ENCODE data around the gene ASPG.
"Not testable (repeated sequence)": the region's sequence is repeated elsewhere in the genome, so short reads cannot be mapped to it uniquely, and the experiment has no call there.

ASPG gene

DNA sequence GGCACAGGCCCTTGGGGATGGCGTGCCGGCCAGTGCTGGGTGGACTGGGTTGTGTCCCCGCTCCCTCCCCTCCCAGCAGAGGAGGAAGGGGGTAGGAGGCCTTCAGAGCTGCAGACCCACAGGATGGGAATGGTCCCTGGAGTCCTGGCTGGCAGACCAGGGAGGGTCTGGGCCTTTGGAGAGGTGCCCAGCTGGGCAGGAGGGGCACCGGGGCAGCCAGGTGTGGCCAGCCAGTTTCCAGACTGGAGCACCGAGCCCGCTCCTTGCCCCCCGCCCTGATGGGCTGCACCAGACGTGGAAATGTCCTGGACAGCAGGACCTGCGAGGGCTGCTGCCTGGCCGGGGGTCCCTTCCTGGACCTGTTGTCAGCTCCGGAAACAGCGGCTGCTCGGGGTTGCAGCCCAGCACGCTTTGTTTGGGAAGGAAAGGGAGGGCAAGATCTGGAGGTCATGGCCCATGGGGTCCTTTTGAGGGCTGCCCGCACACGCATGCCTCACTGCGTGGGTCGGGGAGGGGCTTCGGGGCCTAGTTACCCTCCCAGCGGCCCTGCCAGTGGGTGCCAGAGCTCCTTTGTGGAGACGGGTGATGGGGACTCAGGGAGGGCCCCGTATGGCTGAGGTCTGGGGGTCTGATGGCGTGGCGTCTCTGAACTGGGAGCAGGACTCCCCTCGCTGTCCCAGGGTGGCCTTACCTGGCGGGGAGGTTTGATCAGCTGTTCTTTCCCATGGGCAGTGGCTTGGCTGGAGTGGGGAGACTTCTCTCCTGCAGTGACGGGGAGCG, 62.0 kb downstream of the ASPG start:
- DNase-seq (ENCODE audit: low spot score), result no peak

GRCh38 chr14:104148433-104149277, 63.2 kb downstream of the ASPG start:
- DNase-seq (ENCODE audit: low spot score), result no peak

DNA sequence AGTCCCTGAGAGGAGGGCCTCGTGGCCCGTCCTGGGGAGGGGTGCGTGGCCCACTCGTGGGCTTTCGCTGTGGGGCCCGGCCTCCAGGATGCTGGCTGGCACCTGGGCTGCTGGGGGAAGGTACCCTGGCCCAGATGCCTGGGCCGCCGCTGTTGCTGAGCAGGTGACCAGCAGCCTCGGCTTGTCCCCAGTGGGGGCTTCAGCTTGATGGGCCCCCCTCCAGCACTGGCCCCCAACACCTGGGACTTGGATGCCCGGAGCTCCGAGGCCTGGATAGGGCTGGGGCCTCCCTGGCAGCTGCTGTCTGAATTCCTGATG, 63.7 kb downstream of the ASPG start:
- DNase-seq (ENCODE audit: low spot score), result no peak

DNA sequence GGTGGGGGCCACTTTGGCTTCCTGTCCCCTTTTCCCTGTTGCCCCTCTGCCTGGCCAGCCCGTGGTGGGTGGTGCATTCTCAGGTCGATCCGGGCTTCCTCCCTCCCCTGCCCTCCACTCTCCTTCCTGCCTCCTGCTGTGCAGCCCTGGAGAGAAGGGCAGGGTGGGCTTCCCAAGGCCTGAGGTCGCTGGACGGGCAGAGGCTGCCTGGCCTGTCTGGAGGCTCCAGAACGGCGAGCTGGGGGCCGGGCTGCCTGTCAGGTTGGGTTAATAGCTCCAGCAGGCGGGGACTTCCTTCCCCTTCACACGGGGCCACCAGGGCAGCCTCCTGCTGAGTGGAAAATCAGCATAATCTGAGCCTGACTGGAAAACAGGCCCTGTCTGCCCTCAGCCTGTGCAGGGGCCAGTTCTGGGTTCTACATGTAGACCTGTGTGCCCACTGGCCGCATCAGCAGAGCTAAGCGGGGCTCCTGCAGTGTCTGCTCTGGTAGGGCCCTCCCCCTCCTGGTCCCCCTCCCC, 64.2 kb downstream of the ASPG start:
- no peak for DNase-seq (ENCODE audit: low spot score)

- DNase-seq (ENCODE audit: low spot score), result no peak
Measured at GRCh38 chr14:104150136-104151025, 64.9 kb downstream of the ASPG start.

- DNase-seq (ENCODE audit: low spot score), result no peak
Measured at GRCh38 chr14:104151026-104151381, 65.5 kb downstream of the ASPG start.

- DNase-seq (ENCODE audit: low spot score), result no peak
Measured at GRCh38 chr14:104151566-104152245, 66.2 kb downstream of the ASPG start.

GRCh38 chr14:104152246-104152575, 66.7 kb downstream of the ASPG start:
- no peak for DNase-seq (ENCODE audit: low spot score)

- no peak for DNase-seq (ENCODE audit: low spot score)
Measured at GRCh38 chr14:104152686-104153393, 67.3 kb downstream of the ASPG start.

DNA sequence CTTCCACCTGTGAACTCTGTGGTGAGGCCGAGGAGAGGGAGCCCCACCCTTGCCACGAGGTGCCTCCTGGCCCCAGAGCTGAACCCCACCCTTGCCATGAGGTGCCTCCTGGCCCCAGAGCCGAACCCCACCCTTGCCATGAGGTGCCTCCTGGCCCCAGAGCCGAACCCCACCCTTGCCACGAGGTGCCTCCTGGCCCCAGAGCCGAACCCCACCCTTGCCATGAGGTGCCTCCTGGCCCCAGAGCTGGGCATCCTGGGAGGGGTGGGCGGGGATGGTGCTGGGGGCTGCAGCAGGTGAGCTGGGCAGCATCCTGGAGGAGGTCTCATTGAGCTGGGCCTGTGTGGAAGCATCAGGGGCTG, 67.9 kb downstream of the ASPG start:
- not testable (repeated sequence) for DNase-seq (ENCODE audit: low spot score)

GRCh38 chr14:104154246-104154645, 68.7 kb downstream of the ASPG start:
- no peak for DNase-seq (ENCODE audit: low spot score)

- DNase-seq (ENCODE audit: low spot score), result no peak
Measured at GRCh38 chr14:104155513-104155912, 70.0 kb downstream of the ASPG start.

DNA sequence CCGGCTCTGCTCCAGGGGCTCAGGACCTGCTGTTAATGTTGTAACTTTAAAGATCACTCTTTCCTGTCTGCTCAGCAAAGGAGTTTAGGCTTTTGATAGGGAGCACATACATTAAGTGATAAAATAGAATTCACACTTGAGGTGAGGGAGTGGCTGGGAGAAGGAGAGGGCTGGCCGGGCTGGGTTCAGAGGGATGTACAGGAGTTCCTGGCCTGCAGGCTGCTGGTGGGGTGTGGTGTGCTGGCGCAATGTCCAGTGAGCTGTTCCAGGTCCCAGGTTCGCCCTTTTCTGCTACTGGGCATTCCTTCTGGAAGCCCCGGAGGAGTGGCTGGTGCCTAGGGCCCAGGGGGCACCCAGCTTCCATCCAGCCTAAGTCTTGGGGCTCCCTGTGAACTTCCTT, 70.6 kb downstream of the ASPG start:
- no peak for DNase-seq (ENCODE audit: low spot score)

DNA sequence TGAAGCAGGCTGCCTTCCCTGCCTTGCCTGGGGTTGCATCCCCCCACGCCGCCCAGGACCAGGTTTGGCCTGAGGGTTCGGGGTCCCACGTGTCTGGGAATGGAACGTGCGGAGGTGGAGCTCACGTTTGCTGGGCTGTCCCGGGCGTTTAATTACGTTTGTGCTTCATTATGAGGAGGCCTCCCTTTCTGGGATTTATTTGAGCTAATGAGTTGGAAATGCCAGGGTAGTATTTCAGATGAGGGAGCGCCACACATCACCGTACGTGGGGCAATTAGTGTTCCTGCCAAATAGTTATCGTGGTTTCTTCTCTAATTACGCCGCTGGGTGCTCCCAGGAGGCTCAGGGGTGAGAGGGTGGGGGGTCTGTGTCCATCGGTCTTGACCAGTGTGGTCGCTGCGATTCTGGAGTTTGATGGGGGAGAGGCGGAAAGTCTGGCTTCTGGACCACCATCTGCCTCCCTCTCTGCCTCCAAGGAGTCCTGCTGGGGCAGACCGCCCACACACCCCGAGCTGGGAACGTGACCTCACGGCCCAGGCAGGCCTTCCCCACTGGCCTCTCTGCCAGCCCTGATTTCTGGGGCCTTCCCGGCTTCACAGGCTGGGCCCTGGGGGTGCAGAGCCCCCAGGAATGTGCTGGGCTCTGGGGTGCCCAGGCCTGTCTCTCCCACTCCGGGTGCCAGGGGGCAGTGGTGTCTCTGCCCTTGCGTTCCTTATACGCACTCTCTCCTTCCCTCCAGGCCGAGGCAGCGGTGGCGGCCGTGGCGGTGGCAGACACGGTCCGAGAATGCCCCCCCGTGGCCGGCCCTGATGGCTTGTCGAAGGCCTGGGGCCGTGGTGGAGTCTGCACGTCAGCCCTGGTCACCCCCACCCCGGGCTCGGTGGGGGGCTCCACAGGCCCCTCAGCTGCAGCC, 71.8 kb downstream of the ASPG start:
- no peak for DNase-seq (ENCODE audit: low spot score)

DNA sequence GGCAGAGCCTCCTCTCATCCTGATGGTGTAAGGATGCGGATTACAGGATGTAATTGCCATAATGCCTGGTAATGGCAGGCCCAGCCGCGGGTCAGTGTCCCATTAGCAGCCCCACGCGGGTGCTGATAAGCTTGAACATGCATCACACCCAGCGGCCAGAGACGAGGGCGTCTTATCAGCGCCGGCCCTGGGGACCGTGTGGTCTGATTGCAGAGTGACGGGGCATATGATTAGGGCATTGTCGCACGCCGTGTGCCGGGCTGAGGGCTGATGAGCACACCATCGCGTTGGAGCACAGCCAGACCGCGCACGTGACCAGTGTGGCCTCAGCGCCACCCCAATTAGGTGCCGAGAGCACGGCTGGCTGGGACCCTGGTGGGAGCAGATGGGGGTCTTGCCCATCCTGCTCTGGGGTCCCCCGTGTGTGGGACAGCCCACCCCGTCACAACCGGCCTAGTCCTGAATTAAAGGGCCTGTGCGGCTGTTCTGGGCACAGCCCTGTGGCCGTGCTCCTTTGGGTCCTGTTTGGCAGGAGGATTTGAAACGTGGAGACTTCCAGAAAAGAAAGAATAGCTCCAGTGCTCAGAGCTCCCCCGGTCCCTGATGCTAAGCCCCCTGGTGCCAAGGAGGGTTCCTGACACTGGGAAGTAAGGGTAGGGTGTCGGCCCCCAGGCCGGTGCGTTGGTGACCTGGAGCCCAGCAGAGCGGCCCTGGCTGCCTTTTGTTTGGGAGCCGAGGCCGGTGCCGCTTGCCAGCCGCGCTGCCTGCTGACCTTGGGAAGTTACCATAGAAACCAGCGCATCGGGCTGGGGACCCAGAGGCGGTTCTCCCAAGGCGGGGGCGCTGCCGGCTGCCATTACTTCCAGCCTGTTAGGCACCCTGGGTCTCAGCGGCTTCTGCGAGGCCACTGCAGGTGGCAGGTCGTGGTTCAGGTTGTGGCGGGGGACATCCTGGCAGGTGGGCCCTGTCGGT, 73.6 kb downstream of the ASPG start:
- DNase-seq (ENCODE audit: low spot score), result no peak

DNA sequence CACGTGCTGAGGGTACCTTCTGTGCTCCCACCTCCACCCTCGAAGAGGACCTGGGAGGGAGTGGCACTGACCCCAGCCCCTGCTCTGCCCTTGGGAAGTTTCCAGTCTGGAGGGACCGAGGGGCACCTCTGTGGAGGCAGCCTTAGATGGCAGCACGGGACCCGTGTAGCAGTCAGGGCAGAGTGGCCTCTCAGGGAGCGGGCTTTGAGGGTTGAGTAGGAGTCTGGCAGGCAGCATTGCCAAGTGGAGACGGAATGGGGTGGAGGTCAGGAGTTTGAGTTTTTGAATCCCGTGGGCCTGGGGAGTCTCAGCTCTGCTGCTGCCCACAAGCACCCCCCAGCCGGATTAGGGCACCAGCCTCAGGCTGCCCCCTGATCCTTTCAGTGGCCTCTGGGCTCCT, 74.5 kb downstream of the ASPG start:
- no peak for DNase-seq (ENCODE audit: low spot score)

GRCh38 chr14:104161602-104162367, 76.3 kb downstream of the ASPG start:
- no peak for DNase-seq (ENCODE audit: low spot score)

- DNase-seq (ENCODE audit: low spot score), result no peak
Measured at GRCh38 chr14:104162495-104162894, 77.0 kb downstream of the ASPG start.
